WTC11 (cell line): ENCODE data around the gene PITPNM3. TPM values are rescaled to one million over a fixed set of nuclear protein-coding genes. Genes with fewer than 3 reads are reported as not detected.

ENCODE experiments used
- ATAC-seq: fragments of 200-7000 bp; cut with Tn5 transposase; 2 replicates; pipeline ENCODE4 v1.10.0; 2021; ENCODE audit warnings: mild to moderate bottlenecking, moderate library complexity
- CTCF ChIA-PET: fragments of 300-600 bp; sonication (Branson Sonifier 250); formaldehyde crosslinking; loops from one replicate; lab custom pipeline; 2021; ENCODE audit warnings: antibody characterized with exemption; lab: Charles Lee
- POLR2A ChIA-PET: fragments of 350-600 bp; sonication (Branson Sonifier 250); formaldehyde crosslinking; loops from one replicate; lab custom pipeline; 2021; ENCODE audit warnings: antibody characterized with exemption; lab: Charles Lee
- DNase-seq: peaks from one replicate; pipeline ENCODE4 v3.0.0; 2021; ENCODE audit warnings: low spot score
- H3K27ac Mint-ChIP-seq: 2 replicates; pipeline ENCODE4 v1.8.0; 2021; ENCODE audit warnings: mixed read lengths
- H3K27me3 Mint-ChIP-seq: 2 replicates; pipeline ENCODE4 v1.8.0; 2021; ENCODE audit warnings: low read depth, mild to moderate bottlenecking, moderate library complexity, mixed read lengths
- H3K36me3 Mint-ChIP-seq: 2 replicates; pipeline ENCODE4 v1.8.0; 2021; ENCODE audit warnings: mixed read lengths
- H3K4me1 Mint-ChIP-seq: 2 replicates; pipeline ENCODE4 v1.8.0; 2022; ENCODE audit warnings: mixed read lengths
- H3K4me3 Mint-ChIP-seq: 2 replicates; pipeline ENCODE4 v1.8.0; 2021; ENCODE audit warnings: mild to moderate bottlenecking, moderate library complexity, mixed read lengths
- H3K9me3 Mint-ChIP-seq: 2 replicates; pipeline ENCODE4 v1.8.0; 2021; ENCODE audit warnings: mixed read lengths
- CREB1 ChIP-seq: sonication (generic); formaldehyde crosslinking; IDR thresholded peaks from 2 replicates; pipeline ENCODE4 v1.8.0; 2023; ENCODE audit warnings: mild to moderate bottlenecking, missing genetic modification reagents
- GABPB1 ChIP-seq: sonication (generic); formaldehyde crosslinking; IDR thresholded peaks from 2 replicates; pipeline ENCODE4 v1.8.1; 2023; ENCODE audit warnings: mild to moderate bottlenecking, missing genetic modification reagents
- NFE2L1 ChIP-seq: sonication (generic); formaldehyde crosslinking; IDR thresholded peaks from 2 replicates; pipeline ENCODE4 v1.8.1; 2023; ENCODE audit warnings: missing genetic modification reagents
- NR2C2 ChIP-seq: sonication (generic); formaldehyde crosslinking; IDR thresholded peaks from 2 replicates; pipeline ENCODE4 v1.8.0; 2022; ENCODE audit warnings: mild to moderate bottlenecking, missing genetic modification reagents
- SMAD4 ChIP-seq: sonication (generic); formaldehyde crosslinking; IDR thresholded peaks from 2 replicates; pipeline ENCODE4 v1.8.0; 2022; ENCODE audit warnings: mild to moderate bottlenecking, missing genetic modification reagents
- SP1 ChIP-seq: sonication (generic); formaldehyde crosslinking; conservative IDR thresholded peaks from 2 replicates; pipeline ENCODE4 v1.8.1; 2022; ENCODE audit warnings: missing genetic modification reagents
- ZNF219 ChIP-seq: sonication (generic); formaldehyde crosslinking; IDR thresholded peaks from 2 replicates; pipeline ENCODE4 v1.8.0; 2023; ENCODE audit warnings: missing genetic modification reagents, mild to moderate bottlenecking, borderline replicate concordance
- total RNA-seq: library from RNA; stranded (reverse); gene quantifications from 3 replicates; pipeline ENCODE4 v1.2.3, GENCODE V29; 2021
- TF ChIP-seq, protein P1 (sequence below): sonication (generic); formaldehyde crosslinking; IDR thresholded peaks from 2 replicates; pipeline ENCODE4 v1.8.1; 2023; ENCODE audit warnings: mild to moderate bottlenecking, missing genetic modification reagents, moderate library complexity
- TF ChIP-seq, protein P2 (sequence below): sonication (generic); formaldehyde crosslinking; IDR thresholded peaks from 2 replicates; pipeline ENCODE4 v1.8.1; 2023; ENCODE audit warnings: mild to moderate bottlenecking, moderate library complexity, missing genetic modification reagents
- TF ChIP-seq, protein P3 (sequence below): sonication (generic); formaldehyde crosslinking; IDR thresholded peaks from 2 replicates; pipeline ENCODE4 v1.8.0; 2023; ENCODE audit warnings: mild to moderate bottlenecking, missing genetic modification reagents
- TF ChIP-seq, protein P4 (sequence below): sonication (generic); formaldehyde crosslinking; IDR thresholded peaks from 2 replicates; pipeline ENCODE4 v1.8.0; 2022; ENCODE audit warnings: mild to moderate bottlenecking, missing genetic modification reagents
- TF ChIP-seq, protein P5 (sequence below): sonication (generic); formaldehyde crosslinking; IDR thresholded peaks from 2 replicates; pipeline ENCODE4 v1.8.0; 2023; ENCODE audit warnings: missing genetic modification reagents
- TF ChIP-seq, protein P6 (sequence below): sonication (generic); formaldehyde crosslinking; IDR thresholded peaks from 2 replicates; pipeline ENCODE4 v1.8.1; 2022; ENCODE audit warnings: missing genetic modification reagents, borderline replicate concordance

PITPNM3 gene
- total RNA-seq, 1 experiment from 2014 or later, result 2.8 TPM

DNA sequence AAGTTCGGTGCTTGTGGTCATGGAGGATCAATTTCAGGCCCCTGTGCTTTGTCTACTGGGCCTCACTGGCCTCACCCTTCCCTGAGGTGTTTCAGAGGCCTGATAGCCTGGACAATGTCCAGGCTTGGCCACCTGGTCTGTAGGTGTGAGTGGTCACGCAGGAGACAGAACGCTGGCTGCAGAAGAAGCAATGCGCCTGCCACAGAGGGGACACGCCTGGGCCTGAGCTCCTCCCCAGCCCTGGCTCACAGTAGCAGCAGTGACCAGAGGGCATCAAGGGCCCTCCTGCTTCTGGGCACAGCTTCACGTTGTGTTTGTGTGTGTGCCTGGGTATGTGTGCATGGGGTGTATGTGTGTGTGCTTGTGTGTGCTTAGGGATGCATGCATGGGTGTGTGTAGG lies 1.9 kb upstream of the PITPNM3 start:
- ChIA-PET POLR2A (no interaction called here), CTCF (interaction anchor here (1.0 to 1.7 kb wide), 3 partner anchors 10 to 85 kb away, joined by 3 to 4 read pairs (median 3); no protein-coding TSS in a partner anchor)
- H3K36me3 Mint-ChIP-seq, result no peaks in the 10 kb centered on the region
- H3K4me1 Mint-ChIP-seq, result peaks cover 18% of the 10 kb centered on the region
- no peaks in the 10 kb centered on the region for H3K9me3 Mint-ChIP-seq
- peaks cover 60% of the 10 kb centered on the region for H3K27me3 Mint-ChIP-seq
- TF ChIP-seq NR2C2 (CRISPR knock-in tag), result no peak
- no peak for TF ChIP-seq NFE2L1 (CRISPR knock-in tag)
- TF ChIP-seq, protein P1, sequence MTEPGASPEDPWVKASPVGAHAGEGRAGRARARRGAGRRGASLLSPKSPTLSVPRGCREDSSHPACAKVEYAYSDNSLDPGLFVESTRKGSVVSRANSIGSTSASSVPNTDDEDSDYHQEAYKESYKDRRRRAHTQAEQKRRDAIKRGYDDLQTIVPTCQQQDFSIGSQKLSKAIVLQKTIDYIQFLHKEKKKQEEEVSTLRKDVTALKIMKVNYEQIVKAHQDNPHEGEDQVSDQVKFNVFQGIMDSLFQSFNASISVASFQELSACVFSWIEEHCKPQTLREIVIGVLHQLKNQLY (CRISPR knock-in tag), result no peak
- TF ChIP-seq, all 79 proteins: peak for 0
- Mint-ChIP-seq H3K4me3 (no peak overlapping the region), H3K27ac (no peak overlapping the region)
- DNase-seq (no peak), ATAC-seq (no peak)

DNA sequence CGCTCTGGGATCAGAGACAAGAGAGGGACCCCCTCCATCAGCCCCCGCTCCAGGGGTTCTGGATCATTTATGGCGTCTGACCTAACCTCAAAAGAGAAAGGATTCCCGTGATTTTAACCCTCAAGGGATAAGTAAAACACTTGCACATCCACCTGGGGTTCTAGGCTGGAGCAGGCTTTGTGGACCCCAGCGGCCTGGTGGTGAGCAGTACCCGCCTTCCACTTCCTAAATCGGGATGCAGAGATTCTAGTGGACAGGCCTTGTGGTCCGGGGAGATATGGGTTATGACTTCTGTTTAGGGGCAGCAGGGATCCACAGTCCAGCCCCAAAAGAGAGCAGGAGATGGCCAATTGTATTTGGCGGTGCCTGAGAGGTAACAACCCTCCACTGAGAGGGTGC lies 684 bp upstream of the PITPNM3 start:
- POLR2A ChIA-PET, result no interaction called here
- H3K36me3 Mint-ChIP-seq, result no peaks in the 10 kb centered on the region
- peak overlapping the region; percentile 78 for H3K4me3 Mint-ChIP-seq
- no peak for ATAC-seq
- H3K27ac Mint-ChIP-seq, result no peak overlapping the region
- H3K27me3 Mint-ChIP-seq, result peaks cover 64% of the 10 kb centered on the region
- CTCF ChIA-PET, result interaction anchor here (1.7 kb wide), 1 partner anchor 11 kb away, joined by 3 read pairs; no protein-coding TSS in a partner anchor
- no peaks in the 10 kb centered on the region for H3K9me3 Mint-ChIP-seq
- DNase-seq, result no peak
- H3K4me1 Mint-ChIP-seq, result peaks cover 23% of the 10 kb centered on the region
- TF ChIP-seq GABPB1 (CRISPR knock-in tag) (no peak), CREB1 (CRISPR knock-in tag) (no peak), ZNF219 (CRISPR knock-in tag) (no peak), SMAD4 (CRISPR knock-in tag) (no peak), SP1 (no peak)
- TF ChIP-seq, protein P2, sequence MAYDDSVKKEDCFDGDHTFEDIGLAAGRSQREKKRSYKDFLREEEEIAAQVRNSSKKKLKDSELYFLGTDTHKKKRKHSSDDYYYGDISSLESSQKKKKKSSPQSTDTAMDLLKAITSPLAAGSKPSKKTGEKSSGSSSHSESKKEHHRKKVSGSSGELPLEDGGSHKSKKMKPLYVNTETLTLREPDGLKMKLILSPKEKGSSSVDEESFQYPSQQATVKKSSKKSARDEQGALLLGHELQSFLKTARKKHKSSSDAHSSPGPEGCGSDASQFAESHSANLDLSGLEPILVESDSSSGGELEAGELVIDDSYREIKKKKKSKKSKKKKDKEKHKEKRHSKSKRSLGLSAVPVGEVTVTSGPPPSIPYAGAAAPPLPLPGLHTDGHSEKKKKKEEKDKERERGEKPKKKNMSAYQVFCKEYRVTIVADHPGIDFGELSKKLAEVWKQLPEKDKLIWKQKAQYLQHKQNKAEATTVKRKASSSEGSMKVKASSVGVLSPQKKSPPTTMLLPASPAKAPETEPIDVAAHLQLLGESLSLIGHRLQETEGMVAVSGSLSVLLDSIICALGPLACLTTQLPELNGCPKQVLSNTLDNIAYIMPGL, result no peak
- TF ChIP-seq, protein P3, sequence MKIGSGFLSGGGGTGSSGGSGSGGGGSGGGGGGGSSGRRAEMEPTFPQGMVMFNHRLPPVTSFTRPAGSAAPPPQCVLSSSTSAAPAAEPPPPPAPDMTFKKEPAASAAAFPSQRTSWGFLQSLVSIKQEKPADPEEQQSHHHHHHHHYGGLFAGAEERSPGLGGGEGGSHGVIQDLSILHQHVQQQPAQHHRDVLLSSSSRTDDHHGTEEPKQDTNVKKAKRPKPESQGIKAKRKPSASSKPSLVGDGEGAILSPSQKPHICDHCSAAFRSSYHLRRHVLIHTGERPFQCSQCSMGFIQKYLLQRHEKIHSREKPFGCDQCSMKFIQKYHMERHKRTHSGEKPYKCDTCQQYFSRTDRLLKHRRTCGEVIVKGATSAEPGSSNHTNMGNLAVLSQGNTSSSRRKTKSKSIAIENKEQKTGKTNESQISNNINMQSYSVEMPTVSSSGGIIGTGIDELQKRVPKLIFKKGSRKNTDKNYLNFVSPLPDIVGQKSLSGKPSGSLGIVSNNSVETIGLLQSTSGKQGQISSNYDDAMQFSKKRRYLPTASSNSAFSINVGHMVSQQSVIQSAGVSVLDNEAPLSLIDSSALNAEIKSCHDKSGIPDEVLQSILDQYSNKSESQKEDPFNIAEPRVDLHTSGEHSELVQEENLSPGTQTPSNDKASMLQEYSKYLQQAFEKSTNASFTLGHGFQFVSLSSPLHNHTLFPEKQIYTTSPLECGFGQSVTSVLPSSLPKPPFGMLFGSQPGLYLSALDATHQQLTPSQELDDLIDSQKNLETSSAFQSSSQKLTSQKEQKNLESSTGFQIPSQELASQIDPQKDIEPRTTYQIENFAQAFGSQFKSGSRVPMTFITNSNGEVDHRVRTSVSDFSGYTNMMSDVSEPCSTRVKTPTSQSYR, result no peak
- TF ChIP-seq, protein P1 (CRISPR knock-in tag), result no peak
- TF ChIP-seq, protein P4, sequence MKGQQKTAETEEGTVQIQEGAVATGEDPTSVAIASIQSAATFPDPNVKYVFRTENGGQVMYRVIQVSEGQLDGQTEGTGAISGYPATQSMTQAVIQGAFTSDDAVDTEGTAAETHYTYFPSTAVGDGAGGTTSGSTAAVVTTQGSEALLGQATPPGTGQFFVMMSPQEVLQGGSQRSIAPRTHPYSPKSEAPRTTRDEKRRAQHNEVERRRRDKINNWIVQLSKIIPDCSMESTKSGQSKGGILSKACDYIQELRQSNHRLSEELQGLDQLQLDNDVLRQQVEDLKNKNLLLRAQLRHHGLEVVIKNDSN (CRISPR knock-in tag), result no peak
- TF ChIP-seq, protein P5, sequence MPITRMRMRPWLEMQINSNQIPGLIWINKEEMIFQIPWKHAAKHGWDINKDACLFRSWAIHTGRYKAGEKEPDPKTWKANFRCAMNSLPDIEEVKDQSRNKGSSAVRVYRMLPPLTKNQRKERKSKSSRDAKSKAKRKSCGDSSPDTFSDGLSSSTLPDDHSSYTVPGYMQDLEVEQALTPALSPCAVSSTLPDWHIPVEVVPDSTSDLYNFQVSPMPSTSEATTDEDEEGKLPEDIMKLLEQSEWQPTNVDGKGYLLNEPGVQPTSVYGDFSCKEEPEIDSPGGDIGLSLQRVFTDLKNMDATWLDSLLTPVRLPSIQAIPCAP (CRISPR knock-in tag), result no peak
- TF ChIP-seq, protein P6, sequence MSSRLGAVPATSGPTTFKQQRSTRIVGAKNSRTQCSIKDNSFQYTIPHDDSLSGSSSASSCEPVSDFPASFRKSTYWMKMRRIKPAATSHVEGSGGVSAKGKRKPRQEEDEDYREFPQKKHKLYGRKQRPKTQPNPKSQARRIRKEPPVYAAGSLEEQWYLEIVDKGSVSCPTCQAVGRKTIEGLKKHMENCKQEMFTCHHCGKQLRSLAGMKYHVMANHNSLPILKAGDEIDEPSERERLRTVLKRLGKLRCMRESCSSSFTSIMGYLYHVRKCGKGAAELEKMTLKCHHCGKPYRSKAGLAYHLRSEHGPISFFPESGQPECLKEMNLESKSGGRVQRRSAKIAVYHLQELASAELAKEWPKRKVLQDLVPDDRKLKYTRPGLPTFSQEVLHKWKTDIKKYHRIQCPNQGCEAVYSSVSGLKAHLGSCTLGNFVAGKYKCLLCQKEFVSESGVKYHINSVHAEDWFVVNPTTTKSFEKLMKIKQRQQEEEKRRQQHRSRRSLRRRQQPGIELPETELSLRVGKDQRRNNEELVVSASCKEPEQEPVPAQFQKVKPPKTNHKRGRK (CRISPR knock-in tag), result no peak
